Cardiac fibroblast (primary cell): ENCODE results near the gene MAP2K2.

Source experiments
- DNase-seq, 2 donors: peaks; one replicate each; pipeline versions ENCODE4 v3.0.0 to v3.0.0-alpha.2; 2010; ENCODE audit warnings: low read depth in 2 of 2
- H3K4me3 ChIP-seq, 2 donors: replicated peaks in 1 of 2; 1 replicate in 1 of 2; 2 replicates in 1 of 2; pipeline ENCODE4 v1.5.1; 2011; ENCODE audit warnings: low read depth in 2 of 2, low read length in 2 of 2, mild to moderate bottlenecking in 2 of 2, moderate library complexity in 1 of 2
- CTCF ChIP-seq: IDR thresholded peaks from one replicate; pipeline ENCODE4 v1.5.1; 2011; ENCODE audit warnings: low read depth, mild to moderate bottlenecking, low read length, inconsistent platforms

The MAP2K2 gene

GRCh38 chr19:4108767-4109625 lies 14.9 kb downstream of the MAP2K2 start:
- no peak for DNase-seq
- no peak for TF ChIP-seq CTCF
- no peak overlapping the region for H3K4me3 ChIP-seq

- H3K4me3 ChIP-seq = no peak overlapping the region
- TF ChIP-seq CTCF = no peak
- peak in 1 of 2 donors; percentile 41 for DNase-seq
Observed at GRCh38 chr19:4103080-4103433, 20.9 kb downstream of the MAP2K2 start.

GRCh38 chr19:4102339-4103079 lies 21.4 kb downstream of the MAP2K2 start:
- TF ChIP-seq CTCF = no peak
- H3K4me3 ChIP-seq = no peak overlapping the region
- DNase-seq = no peak

GRCh38 chr19:4101496-4101770 lies 22.5 kb downstream of the MAP2K2 start:
- TF ChIP-seq CTCF = no peak
- DNase-seq = no peak
- H3K4me3 ChIP-seq = no peak overlapping the region

- no peak for DNase-seq
- H3K4me3 ChIP-seq = no peak overlapping the region
- no peak for TF ChIP-seq CTCF
Observed at GRCh38 chr19:4100647-4101495, 23.1 kb downstream of the MAP2K2 start.

GRCh38 chr19:4099041-4099764 lies 24.7 kb downstream of the MAP2K2 start:
- TF ChIP-seq CTCF = no peak
- no peak overlapping the region for H3K4me3 ChIP-seq
- DNase-seq = no peak
